HepG2 (cell line): ENCODE results near the gene NSG2. TPM values are rescaled to one million over a fixed set of nuclear protein-coding genes. Genes with fewer than 3 reads are reported as not detected.

Experiments used
- CBX2 ChIP-seq, 2 experiments: fragments of 200-600 bp in 1 of 2; sonication (generic); formaldehyde crosslinking in 1 of 2; IDR thresholded peaks; 2 replicates each; pipeline versions ENCODE4 v1.7.0 to v1.8.1; 2018 to 2022; ENCODE audit warnings: low read depth in 2 of 2, low read length in 1 of 2, mild to moderate bottlenecking in 1 of 2, missing genetic modification reagents in 1 of 2
- CHD2 ChIP-seq: IDR thresholded peaks from 2 replicates; pipeline ENCODE4 v1.6.1; 2011; ENCODE audit warnings: low read depth, low read length, improper control_type of control experiment
- MEF2D ChIP-seq: sonication (generic); formaldehyde crosslinking; IDR thresholded peaks from 2 replicates; pipeline ENCODE4 v1.5.1; 2020; ENCODE audit warnings: mild to moderate bottlenecking, missing genetic modification reagents
- NFE2L2 ChIP-seq: fragments of 150-350 bp; IDR thresholded peaks from 2 replicates; pipeline ENCODE4 v1.6.1; 2014; ENCODE audit warnings: low read length
- NFKBIZ ChIP-seq: IDR thresholded peaks from 2 replicates; pipeline ENCODE4 v1.6.1; 2018; ENCODE audit warnings: missing genetic modification reagents, missing compliant biosample characterization
- PCBP1 ChIP-seq: fragments of 200-400 bp; formaldehyde crosslinking; IDR thresholded peaks from 2 replicates; pipeline ENCODE4 v1.6.1; 2017; ENCODE audit warnings: mild to moderate bottlenecking, low read depth, low read length, borderline replicate concordance
- SRF ChIP-seq: IDR thresholded peaks from 2 replicates; pipeline ENCODE4 v1.6.1; 2011; ENCODE audit warnings: mild to moderate bottlenecking, low read depth, low read length, moderate library complexity
- ZFP36L2 ChIP-seq: sonication (generic); formaldehyde crosslinking; IDR thresholded peaks from 2 replicates; pipeline ENCODE4 v1.4.0; 2020; ENCODE audit warnings: missing genetic modification reagents
- ZMYM4 ChIP-seq: sonication (generic); formaldehyde crosslinking; IDR thresholded peaks from 2 replicates; pipeline ENCODE4 v1.8.1; 2023; ENCODE audit warnings: mild to moderate bottlenecking, missing genetic modification reagents
- ZNF17 ChIP-seq: sonication (generic); formaldehyde crosslinking; IDR thresholded peaks from 2 replicates; pipeline ENCODE4 v1.5.0; 2020; ENCODE audit warnings: mild to moderate bottlenecking, missing genetic modification reagents
- ZNF660 ChIP-seq: sonication (generic); formaldehyde crosslinking; IDR thresholded peaks from 2 replicates; pipeline ENCODE4 v1.5.1; 2020; ENCODE audit warnings: mild to moderate bottlenecking, low read depth, missing genetic modification reagents, borderline replicate concordance
- ZNF720 ChIP-seq: sonication (generic); formaldehyde crosslinking; IDR thresholded peaks from 2 replicates; pipeline ENCODE4 v1.4.0; 2020; ENCODE audit warnings: missing genetic modification reagents
- polyA plus RNA-seq, 8 experiments: library from polyadenylated mRNA; depleted of rRNA in 3 of 8; stranded (reverse) in 7 of 8; unstranded in 1 of 8; fragments of >200 nt; fragmentation: Illumina TruSeq in 4 of 8; extraction: Trizol in 4 of 8; gene quantifications; 2 replicates each; pipeline versions ENCODE4 v1.2.1 to v1.2.3, GENCODE V29; 2011 to 2016; ENCODE audit warnings: low read depth in 4 of 8, missing spikeins in 1 of 8, mixed read lengths in 1 of 8; ENCODE audit not compliant: insufficient read depth in 1 of 8
- total RNA-seq, 5 experiments: library from RNA; depleted of rRNA; stranded (reverse); fragments of >200 nt; fragmentation: Illumina TruSeq; extraction: Trizol; gene quantifications; 2 replicates each; pipeline ENCODE4 v1.2.3, GENCODE V29; 2016; ENCODE audit warnings: low read depth in 1 of 5
- TF ChIP-seq, protein P1 (sequence below): sonication (generic); formaldehyde crosslinking; IDR thresholded peaks from 2 replicates; pipeline ENCODE4 v1.4.0; 2020; ENCODE audit warnings: missing genetic modification reagents
- TF ChIP-seq, protein P2 (sequence below): sonication (generic); formaldehyde crosslinking; IDR thresholded peaks from 2 replicates; pipeline ENCODE4 v1.5.1; 2020; ENCODE audit warnings: mild to moderate bottlenecking, missing genetic modification reagents
- TF ChIP-seq, protein P3 (sequence below): sonication (generic); formaldehyde crosslinking; IDR thresholded peaks from 2 replicates; pipeline ENCODE4 v1.5.0; 2020; ENCODE audit warnings: mild to moderate bottlenecking, missing genetic modification reagents
- TF ChIP-seq, protein P4 (sequence below): sonication (generic); formaldehyde crosslinking; IDR thresholded peaks from 2 replicates; pipeline ENCODE4 v1.4.0; 2020; ENCODE audit warnings: mild to moderate bottlenecking, missing genetic modification reagents, borderline replicate concordance

NSG2 gene
- total and polyA plus RNA-seq, 2 of the 13 experiments (the other 11 are each of a cell fraction or from before 2014, with no cell fraction given): 0.21 TPM; not detected in 1

DNA sequence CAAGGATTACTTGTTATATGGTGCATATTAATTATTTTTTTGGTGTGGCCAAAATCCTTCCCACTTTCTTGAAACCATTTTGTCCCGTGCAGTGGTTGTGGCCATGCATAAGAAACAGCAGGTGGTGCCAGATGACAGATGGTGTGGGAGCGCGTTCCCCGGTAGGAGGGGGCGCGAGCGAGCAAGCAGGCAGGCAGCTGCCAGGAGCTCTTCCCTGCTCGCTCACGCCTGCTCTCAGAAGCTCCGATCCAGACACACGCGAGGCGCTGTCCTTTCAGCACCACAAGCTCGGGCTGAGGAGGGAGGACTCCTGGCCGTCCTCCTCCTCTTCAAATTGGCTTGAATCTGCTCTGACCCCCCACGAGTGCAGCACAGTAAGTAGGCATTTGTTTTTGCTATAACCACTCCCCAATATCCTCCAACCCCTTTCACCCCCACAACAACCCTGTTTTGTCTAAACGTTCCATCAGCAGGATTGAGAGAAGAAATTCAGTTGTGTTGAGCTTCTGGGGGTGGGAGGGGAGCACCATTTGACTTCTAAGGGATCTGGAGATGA is at the start of gene NSG2 (continued):
- TF ChIP-seq CBX2 (IDR thresholded peaks at IDR 0.05; ENCODE audit: low read depth, low read length): no peak
- no peak for TF ChIP-seq CBX2 (CRISPR knock-in tag; IDR thresholded peaks at IDR 0.05; ENCODE audit: low read depth)
- TF ChIP-seq CHD2: no peak
- TF ChIP-seq ZFP36L2 (CRISPR knock-in tag): peak; percentile 91; the same call in 1 of the 2 replicates
- TF ChIP-seq NFKBIZ: no peak
- TF ChIP-seq, protein P1, sequence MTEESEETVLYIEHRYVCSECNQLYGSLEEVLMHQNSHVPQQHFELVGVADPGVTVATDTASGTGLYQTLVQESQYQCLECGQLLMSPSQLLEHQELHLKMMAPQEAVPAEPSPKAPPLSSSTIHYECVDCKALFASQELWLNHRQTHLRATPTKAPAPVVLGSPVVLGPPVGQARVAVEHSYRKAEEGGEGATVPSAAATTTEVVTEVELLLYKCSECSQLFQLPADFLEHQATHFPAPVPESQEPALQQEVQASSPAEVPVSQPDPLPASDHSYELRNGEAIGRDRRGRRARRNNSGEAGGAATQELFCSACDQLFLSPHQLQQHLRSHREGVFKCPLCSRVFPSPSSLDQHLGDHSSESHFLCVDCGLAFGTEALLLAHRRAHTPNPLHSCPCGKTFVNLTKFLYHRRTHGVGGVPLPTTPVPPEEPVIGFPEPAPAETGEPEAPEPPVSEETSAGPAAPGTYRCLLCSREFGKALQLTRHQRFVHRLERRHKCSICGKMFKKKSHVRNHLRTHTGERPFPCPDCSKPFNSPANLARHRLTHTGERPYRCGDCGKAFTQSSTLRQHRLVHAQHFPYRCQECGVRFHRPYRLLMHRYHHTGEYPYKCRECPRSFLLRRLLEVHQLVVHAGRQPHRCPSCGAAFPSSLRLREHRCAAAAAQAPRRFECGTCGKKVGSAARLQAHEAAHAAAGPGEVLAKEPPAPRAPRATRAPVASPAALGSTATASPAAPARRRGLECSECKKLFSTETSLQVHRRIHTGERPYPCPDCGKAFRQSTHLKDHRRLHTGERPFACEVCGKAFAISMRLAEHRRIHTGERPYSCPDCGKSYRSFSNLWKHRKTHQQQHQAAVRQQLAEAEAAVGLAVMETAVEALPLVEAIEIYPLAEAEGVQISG (CRISPR knock-in tag): peak; percentile 68
- TF ChIP-seq ZNF720: no peak
- TF ChIP-seq, protein P2, sequence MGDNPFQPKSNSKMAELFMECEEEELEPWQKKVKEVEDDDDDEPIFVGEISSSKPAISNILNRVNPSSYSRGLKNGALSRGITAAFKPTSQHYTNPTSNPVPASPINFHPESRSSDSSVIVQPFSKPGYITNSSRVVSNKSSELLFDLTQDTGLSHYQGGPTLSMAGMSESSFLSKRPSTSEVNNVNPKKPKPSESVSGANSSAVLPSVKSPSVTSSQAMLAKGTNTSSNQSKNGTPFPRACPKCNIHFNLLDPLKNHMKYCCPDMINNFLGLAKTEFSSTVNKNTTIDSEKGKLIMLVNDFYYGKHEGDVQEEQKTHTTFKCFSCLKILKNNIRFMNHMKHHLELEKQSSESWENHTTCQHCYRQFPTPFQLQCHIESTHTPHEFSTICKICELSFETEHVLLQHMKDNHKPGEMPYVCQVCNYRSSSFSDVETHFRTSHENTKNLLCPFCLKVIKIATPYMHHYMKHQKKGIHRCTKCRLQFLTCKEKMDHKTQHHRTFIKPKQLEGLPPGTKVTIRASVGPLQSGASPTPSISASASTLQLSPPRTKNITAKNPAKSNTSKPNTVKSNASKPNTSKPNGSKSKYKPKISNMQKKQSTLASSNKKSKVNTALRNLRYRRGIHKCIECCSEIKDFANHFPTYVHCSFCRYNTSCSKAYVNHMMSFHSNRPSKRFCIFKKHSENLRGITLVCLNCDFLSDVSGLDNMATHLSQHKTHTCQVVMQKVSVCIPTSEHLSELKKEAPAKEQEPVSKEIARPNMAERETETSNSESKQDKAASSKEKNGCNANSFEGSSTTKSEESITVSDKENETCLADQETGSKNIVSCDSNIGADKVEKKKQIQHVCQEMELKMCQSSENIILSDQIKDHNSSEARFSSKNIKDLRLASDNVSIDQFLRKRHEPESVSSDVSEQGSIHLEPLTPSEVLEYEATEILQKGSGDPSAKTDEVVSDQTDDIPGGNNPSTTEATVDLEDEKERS (CRISPR knock-in tag): no peak
- no peak for TF ChIP-seq PCBP1
- TF ChIP-seq ZNF660 (CRISPR knock-in tag): no peak
- TF ChIP-seq, protein P3, sequence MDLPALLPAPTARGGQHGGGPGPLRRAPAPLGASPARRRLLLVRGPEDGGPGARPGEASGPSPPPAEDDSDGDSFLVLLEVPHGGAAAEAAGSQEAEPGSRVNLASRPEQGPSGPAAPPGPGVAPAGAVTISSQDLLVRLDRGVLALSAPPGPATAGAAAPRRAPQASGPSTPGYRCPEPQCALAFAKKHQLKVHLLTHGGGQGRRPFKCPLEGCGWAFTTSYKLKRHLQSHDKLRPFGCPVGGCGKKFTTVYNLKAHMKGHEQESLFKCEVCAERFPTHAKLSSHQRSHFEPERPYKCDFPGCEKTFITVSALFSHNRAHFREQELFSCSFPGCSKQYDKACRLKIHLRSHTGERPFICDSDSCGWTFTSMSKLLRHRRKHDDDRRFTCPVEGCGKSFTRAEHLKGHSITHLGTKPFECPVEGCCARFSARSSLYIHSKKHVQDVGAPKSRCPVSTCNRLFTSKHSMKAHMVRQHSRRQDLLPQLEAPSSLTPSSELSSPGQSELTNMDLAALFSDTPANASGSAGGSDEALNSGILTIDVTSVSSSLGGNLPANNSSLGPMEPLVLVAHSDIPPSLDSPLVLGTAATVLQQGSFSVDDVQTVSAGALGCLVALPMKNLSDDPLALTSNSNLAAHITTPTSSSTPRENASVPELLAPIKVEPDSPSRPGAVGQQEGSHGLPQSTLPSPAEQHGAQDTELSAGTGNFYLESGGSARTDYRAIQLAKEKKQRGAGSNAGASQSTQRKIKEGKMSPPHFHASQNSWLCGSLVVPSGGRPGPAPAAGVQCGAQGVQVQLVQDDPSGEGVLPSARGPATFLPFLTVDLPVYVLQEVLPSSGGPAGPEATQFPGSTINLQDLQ (CRISPR knock-in tag): no peak
- 0 out of 2 replicates have a peak, but pooled peaks have one; percentile 16 for TF ChIP-seq MEF2D
- no peak for TF ChIP-seq ZNF17 (CRISPR knock-in tag)
- TF ChIP-seq ZMYM4 (CRISPR knock-in tag): no peak; the same call in 1 of the 2 replicates
- TF ChIP-seq NFE2L2: no peak
- no peak for TF ChIP-seq SRF
- TF ChIP-seq, protein P4, sequence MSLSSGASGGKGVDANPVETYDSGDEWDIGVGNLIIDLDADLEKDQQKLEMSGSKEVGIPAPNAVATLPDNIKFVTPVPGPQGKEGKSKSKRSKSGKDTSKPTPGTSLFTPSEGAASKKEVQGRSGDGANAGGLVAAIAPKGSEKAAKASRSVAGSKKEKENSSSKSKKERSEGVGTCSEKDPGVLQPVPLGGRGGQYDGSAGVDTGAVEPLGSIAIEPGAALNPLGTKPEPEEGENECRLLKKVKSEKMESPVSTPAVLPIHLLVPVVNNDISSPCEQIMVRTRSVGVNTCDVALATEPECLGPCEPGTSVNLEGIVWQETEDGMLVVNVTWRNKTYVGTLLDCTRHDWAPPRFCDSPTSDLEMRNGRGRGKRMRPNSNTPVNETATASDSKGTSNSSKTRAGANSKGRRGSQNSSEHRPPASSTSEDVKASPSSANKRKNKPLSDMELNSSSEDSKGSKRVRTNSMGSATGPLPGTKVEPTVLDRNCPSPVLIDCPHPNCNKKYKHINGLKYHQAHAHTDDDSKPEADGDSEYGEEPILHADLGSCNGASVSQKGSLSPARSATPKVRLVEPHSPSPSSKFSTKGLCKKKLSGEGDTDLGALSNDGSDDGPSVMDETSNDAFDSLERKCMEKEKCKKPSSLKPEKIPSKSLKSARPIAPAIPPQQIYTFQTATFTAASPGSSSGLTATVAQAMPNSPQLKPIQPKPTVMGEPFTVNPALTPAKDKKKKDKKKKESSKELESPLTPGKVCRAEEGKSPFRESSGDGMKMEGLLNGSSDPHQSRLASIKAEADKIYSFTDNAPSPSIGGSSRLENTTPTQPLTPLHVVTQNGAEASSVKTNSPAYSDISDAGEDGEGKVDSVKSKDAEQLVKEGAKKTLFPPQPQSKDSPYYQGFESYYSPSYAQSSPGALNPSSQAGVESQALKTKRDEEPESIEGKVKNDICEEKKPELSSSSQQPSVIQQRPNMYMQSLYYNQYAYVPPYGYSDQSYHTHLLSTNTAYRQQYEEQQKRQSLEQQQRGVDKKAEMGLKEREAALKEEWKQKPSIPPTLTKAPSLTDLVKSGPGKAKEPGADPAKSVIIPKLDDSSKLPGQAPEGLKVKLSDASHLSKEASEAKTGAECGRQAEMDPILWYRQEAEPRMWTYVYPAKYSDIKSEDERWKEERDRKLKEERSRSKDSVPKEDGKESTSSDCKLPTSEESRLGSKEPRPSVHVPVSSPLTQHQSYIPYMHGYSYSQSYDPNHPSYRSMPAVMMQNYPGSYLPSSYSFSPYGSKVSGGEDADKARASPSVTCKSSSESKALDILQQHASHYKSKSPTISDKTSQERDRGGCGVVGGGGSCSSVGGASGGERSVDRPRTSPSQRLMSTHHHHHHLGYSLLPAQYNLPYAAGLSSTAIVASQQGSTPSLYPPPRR (CRISPR knock-in tag): no peak
